Glomerular visceral epithelial cell (primary cell): Measurements from ENCODE around the gene CYP19A1.

Experiments used
- DNase-seq: peaks from one replicate; pipeline ENCODE4 v3.0.0-alpha.2; 2016; ENCODE audit errors: extremely low spot score

The CYP19A1 gene

DNA sequence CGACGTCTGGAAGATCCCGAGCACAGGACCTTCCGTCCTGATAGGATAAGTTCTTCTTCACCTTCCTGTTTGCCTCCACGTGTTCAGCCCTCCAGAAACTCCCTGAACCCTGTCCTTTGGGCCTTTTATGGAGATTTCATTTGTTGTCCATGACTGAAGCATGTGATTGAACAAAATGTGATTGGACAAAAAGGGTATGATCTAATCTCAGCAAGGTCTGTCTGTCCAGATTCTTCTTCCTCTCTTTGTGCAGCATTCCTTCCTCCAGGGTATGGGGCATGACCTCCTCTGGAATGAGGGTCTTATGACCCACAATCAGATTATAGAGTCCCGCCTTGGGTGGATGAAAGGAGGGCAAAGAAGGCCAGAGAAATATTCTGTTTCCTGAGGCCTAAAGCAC lies at the start of gene CYP19A1:
Gene CYP19A1 (minus strand): TSS at position 101 of the 400 bp plus-strand sequence. CDS start 95,684 bp downstream, outside the sequence.
- DNase-seq = no peak

- DNase-seq = no peak
Measured at GRCh38 chr15:51387699-51388041, 49.3 kb upstream of the CYP19A1 start.

DNA sequence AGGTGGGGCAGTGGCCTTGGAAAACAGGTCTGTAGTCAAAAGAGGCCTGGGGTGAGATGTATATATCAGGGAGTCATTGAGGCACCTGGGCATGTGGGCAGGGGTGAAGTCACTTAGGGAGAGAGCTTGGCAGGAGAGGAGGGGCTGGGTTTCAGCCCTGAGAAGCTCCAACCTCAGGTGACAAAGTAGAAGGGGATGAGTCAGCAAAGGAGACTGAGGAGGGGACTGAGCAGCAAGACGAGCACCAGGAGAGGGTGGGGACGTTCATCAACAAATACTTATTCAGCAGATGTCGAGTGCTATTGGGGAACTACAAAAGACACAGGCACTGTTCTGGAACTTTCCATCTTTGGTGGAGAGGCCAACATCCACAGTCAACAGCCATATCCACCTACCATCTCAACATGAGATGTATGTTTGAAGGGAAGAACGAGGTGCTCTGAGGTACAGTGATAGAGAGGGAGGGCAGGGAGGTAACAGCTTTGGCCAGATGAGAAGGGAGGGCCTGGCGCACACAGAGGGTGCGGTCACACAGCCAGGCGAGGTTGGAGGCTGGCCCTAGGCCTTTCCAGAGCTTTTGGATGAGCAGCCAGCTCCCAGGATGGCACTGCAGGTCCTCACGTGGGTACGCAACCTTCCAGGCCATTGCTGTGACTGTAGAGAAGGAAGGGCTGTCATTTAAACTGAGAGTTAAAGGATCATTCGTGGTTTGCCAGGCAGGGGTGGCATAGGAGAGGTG lies 48.7 kb upstream of the CYP19A1 start:
- DNase-seq = no peak

- no peak for DNase-seq
Measured at GRCh38 chr15:51386486-51386885, 48.1 kb upstream of the CYP19A1 start.

GRCh38 chr15:51386029-51386428 lies 47.6 kb upstream of the CYP19A1 start:
- DNase-seq = no peak

GRCh38 chr15:51382787-51383186 lies 44.4 kb upstream of the CYP19A1 start:
- peak; percentile 16 for DNase-seq

DNA sequence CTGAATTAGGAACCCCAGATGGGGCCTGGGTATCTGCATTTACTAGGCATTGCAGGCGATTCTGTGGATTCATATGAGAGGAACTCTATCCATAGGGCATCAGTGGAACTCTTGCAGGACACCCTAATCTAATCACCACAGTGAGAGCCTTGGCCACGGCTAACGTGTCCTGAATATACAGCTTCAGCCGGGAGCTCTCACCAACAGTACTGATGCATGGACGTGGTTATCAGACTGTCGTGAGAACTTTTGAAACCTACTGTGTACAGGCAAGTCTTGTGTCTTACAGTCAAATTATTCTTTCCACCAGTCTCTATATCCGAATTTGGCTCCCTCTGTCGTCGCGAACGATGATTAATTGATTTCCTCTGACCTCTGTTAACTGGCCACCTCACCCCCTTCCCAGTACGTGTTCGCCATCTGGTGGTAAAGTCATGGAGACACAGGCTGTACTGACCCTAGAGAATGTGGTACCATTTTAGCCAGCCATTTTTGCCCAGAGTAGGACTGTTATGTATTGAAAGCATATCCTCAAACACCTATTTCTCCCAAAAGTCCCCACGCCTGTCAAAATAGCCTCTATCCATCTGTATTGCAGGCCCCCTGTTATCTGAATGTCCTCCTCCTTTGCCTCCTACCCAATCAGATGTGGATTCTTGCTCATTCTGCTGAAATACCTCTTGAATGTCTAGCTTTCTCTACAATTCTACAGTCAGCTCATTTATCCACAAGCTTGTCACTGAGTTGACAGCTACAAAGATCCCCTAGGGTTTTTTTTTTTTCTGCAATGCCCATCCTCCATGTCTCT lies 42.8 kb upstream of the CYP19A1 start:
- peak; percentile 54 for DNase-seq

- DNase-seq = no peak
Measured at GRCh38 chr15:51379390-51379789, 41.0 kb upstream of the CYP19A1 start.

DNA sequence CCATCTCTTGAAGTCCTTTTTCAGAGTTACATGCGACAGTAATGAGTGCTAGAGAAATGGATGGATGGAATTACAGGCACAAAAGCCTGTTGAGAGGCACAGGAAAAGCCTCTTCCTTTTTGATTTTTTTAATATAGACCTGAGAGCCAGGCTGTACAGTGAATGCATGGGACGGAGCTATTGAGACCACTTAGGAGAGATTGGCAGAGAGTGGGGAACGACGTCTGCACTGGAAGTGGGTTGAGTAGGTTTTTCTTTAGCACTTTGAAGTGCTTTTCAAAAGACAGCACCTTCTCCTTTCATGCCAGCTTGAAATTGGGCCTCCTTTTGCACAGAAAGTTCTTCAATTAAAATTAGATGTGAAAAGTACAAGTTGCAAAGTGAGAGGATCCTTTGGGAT lies 40.0 kb upstream of the CYP19A1 start:
- no peak for DNase-seq

- no peak for DNase-seq
Measured at GRCh38 chr15:51377038-51377786, 38.8 kb upstream of the CYP19A1 start.

GRCh38 chr15:51375966-51376640 lies 37.7 kb upstream of the CYP19A1 start:
- DNase-seq = no peak

- DNase-seq = no peak
Measured at GRCh38 chr15:51374131-51374530, 35.7 kb upstream of the CYP19A1 start.

DNA sequence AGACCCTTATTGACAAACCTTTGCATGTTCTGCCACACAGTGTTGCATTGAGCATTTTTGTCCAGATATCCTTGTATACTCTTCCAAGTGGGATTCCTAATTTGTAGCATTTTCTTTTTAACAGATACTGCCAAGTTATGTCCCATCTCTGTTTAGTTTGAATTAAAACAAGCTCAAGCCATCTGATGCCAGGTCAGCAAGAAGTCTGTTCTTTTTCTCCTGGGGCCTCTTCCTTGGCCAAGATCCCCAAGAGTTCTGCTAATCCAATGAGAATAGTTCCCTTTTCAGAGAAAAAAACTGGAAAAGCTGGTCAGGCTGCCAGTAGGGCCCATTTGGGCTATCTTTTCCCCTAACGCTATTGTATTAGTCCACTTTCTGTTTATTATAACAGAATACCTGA lies 32.9 kb upstream of the CYP19A1 start:
- no peak for DNase-seq

DNA sequence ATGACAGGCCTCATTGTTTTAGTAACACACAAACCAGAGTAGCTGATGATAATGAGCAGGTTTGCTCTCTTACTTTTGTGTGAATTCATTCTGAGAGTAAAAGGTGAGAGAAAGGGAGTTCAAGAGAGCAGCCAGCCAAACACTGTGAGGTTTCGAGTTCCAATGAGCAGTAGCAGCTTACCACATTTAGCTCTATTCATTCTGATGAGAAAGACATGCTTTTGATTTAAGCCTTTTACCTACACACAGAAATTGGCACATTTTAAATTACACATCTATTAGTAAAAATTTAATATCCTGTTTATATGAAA lies 31.0 kb upstream of the CYP19A1 start:
- DNase-seq = no peak

DNA sequence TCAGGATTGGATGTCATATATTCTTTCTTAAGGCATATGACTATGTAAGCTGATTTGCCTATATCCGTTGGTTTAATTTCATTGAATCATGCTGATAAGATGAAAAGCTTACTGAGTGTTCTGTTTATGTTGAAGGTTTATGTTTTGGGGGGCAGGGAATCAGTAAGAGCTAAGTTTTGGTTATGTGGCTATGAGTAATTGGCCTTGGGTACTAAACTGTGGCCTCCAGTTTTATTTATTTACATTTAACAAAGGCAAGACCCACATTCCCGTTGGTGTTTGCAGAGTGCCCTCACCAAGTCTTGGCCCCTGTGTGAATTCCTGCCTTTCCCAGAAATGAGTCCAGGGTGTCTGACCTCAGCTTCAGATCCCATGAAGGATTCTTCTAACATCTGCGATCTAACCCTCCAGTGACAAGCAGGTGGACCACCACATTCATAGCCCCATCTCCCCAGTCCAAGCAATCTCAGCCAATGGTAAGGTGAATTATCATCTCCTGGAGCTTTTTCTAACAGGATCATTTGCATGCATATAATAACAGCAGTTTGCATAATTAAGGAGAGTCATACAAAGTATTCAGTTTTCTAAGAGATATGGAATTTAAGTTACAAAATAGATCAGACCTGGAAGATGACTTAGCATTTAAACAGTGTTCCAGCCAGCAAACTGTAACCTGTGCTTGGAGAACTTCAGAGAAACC lies 30.5 kb upstream of the CYP19A1 start:
- no peak for DNase-seq

DNA sequence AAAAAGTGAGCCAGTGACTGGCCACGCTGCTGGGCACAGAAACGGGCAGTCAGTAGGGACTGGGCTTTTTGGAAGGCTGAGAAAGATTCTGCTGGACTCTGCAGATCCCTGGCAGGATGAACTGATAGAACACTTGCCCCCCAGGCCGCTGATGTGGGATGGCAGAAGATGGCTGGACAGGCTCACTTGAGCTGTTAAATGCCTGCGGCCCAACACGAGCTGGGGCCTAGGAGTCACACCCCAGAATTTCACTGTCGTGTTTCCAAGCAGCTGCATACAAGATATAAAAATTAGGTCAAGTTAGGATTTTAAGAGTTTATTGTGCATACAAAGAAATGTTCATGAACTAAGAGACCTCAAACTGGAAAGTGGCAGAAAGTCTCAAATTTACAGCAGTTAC lies 29.9 kb upstream of the CYP19A1 start:
- no peak for DNase-seq

- no peak for DNase-seq
Measured at GRCh38 chr15:51367322-51367976, 29.1 kb upstream of the CYP19A1 start.

- DNase-seq = no peak
Measured at GRCh38 chr15:51366920-51367319, 28.5 kb upstream of the CYP19A1 start.

GRCh38 chr15:51366071-51366470 lies 27.7 kb upstream of the CYP19A1 start:
- DNase-seq = no peak

GRCh38 chr15:51365417-51365816 lies 27.0 kb upstream of the CYP19A1 start:
- DNase-seq = no peak

- no peak for DNase-seq
Measured at GRCh38 chr15:51363383-51363782, 25.0 kb upstream of the CYP19A1 start.
